K562 (cell line): ENCODE data around the gene PNMA3. TPM values are rescaled to one million over a fixed set of nuclear protein-coding genes. Genes with fewer than 3 reads are reported as not detected.

Experiments
- ATAC-seq: fragments of 200-7000 bp; cut with Tn5 transposase; 3 replicates; pipeline ENCODE4 v1.9.1; 2020; ENCODE audit warnings: moderate library complexity
- Bru-seq: library from RNA; stranded (reverse); fragments of 400-500 nt; gene quantifications from one replicate; lab custom pipeline; 2021; lab: Mats Ljungman, UMichigan
- BruChase-seq, 2 experiments: library from RNA; stranded (reverse); fragments of 400-500 nt; gene quantifications; one replicate each; lab custom pipeline; 2021; lab: Mats Ljungman, UMichigan
- BruUV-seq: library from RNA; stranded (reverse); fragments of 400-500 nt; replicated peaks from 2 replicates; lab custom pipeline; 2021; lab: Mats Ljungman, UMichigan
- CTCF ChIA-PET: fragments of 300-600 bp; formaldehyde crosslinking; extraction: SDS; loops from one replicate; lab custom pipeline; 2021; ENCODE audit warnings: low intra/inter-chr PET ratio; lab: Yijun Ruan, JAX
- POLR2A ChIA-PET: fragments of 300-600, 350-650 bp; sonication (Branson Sonifier 250); formaldehyde crosslinking; extraction: SDS; loops from one replicate; lab custom pipeline; 2021; ENCODE audit warnings: antibody characterized with exemption, inconsistent platforms; lab: Yijun Ruan, JAX
- DNase-seq, 4 experiments: peaks; one replicate each; pipeline versions ENCODE4 v3.0.0 to v3.0.0-alpha.2; 2011 to 2018; ENCODE audit warnings: low spot score in 3 of 4, mixed read lengths in 3 of 4; ENCODE audit errors: extremely low read depth in 1 of 4
- FAIRE-seq: peaks from 2 replicates; lab custom pipeline; 2011; peaks lifted over from hg19 to GRCh38; lab: Jason Lieb, UNC
- H2AFZ ChIP-seq: 2 replicates; pipeline ENCODE4 v1.6.0; 2011; ENCODE audit warnings: low read depth, low read length, control low read depth, inconsistent platforms
- H3K27ac ChIP-seq: fragments of 200-600 bp; 3 replicates; pipeline ENCODE4 v1.8.0; 2011; ENCODE audit warnings: low read depth, mild to moderate bottlenecking, control low read depth, inconsistent platforms, low read length, moderate library complexity, mixed read lengths; ENCODE audit errors: extremely low read depth
- H3K27me3 ChIP-seq, 2 experiments: fragments of 300-600 bp in 1 of 2; 2 replicates in 1 of 2; 3 replicates in 1 of 2; pipeline versions ENCODE4 v1.6.0 to v1.8.0; 2011; ENCODE audit warnings: inconsistent platforms in 2 of 2, low read length in 2 of 2, mild to moderate bottlenecking in 1 of 2, mixed read lengths in 1 of 2, moderate library complexity in 1 of 2; ENCODE audit not compliant: control insufficient read depth in 2 of 2, insufficient read depth in 2 of 2
- H3K36me3 ChIP-seq: fragments of 300-600 bp; 3 replicates; pipeline ENCODE4 v1.8.0; 2011; ENCODE audit warnings: mild to moderate bottlenecking, low read length, inconsistent platforms; ENCODE audit not compliant: control insufficient read depth, insufficient read depth
- H3K4me1 ChIP-seq, 2 experiments: fragments of 200-600 bp in 1 of 2; replicated peaks in 1 of 2; 2 replicates in 1 of 2; 3 replicates in 1 of 2; pipeline versions ENCODE4 v1.5.1 to v1.8.0; 2011; ENCODE audit warnings: inconsistent platforms in 2 of 2, low read length in 2 of 2, mild to moderate bottlenecking in 1 of 2, mixed read lengths in 1 of 2, moderate library complexity in 1 of 2; ENCODE audit not compliant: control insufficient read depth in 2 of 2, insufficient read depth in 2 of 2
- H3K4me2 ChIP-seq: 2 replicates; pipeline ENCODE4 v1.6.1; 2011; ENCODE audit warnings: low read length, control low read depth, inconsistent platforms, mixed read lengths; ENCODE audit not compliant: insufficient read depth
- H3K4me3 ChIP-seq: fragments of 200-600 bp; sonication (generic), shearing (Covaris generic); 2 replicates; pipeline ENCODE4 v1.5.1; 2016; ENCODE audit warnings: control low read depth, inconsistent platforms
- H3K79me2 ChIP-seq: fragments of 200-600 bp; 3 replicates; pipeline ENCODE4 v1.8.0; 2011; ENCODE audit warnings: low read length, inconsistent platforms; ENCODE audit not compliant: control insufficient read depth, insufficient read depth
- H3K9ac ChIP-seq, 2 experiments: 2 replicates each; pipeline versions ENCODE4 v1.6.0 to v1.6.1; 2011; ENCODE audit warnings: low read depth in 2 of 2, low read length in 2 of 2, control low read depth in 1 of 2, inconsistent platforms in 1 of 2, mild to moderate bottlenecking in 1 of 2, mixed read lengths in 1 of 2; ENCODE audit not compliant: insufficient read depth in 1 of 2
- H3K9me1 ChIP-seq: one replicate; pipeline ENCODE4 v1.6.0; 2011; ENCODE audit warnings: inconsistent platforms, mild to moderate bottlenecking, low read length, moderate library complexity; ENCODE audit not compliant: control insufficient read depth, insufficient read depth
- H3K9me3 ChIP-seq: replicated peaks from 2 replicates; pipeline ENCODE4 v1.5.1; 2011; ENCODE audit warnings: low read depth, low read length, inconsistent platforms; ENCODE audit not compliant: control insufficient read depth, insufficient read depth
- H4K20me1 ChIP-seq: replicated peaks from 2 replicates; pipeline ENCODE4 v1.6.1; 2011; ENCODE audit warnings: low read length, inconsistent platforms, mixed read lengths; ENCODE audit not compliant: control insufficient read depth, insufficient read depth
- FOXP1 ChIP-seq: sonication (generic); formaldehyde crosslinking; IDR thresholded peaks from 2 replicates; pipeline ENCODE4 v1.8.0; 2022; ENCODE audit warnings: mild to moderate bottlenecking, missing genetic modification reagents
- NRF1 ChIP-seq, 2 experiments: fragments of 450-650 bp; IDR thresholded peaks in 1 of 2; conservative IDR thresholded peaks in 1 of 2; 2 replicates each; pipeline ENCODE4 v1.6.1; 2014; ENCODE audit warnings: mild to moderate bottlenecking in 2 of 2
- POLR2H ChIP-seq: IDR thresholded peaks from 2 replicates; pipeline ENCODE4 v1.6.1; 2016; ENCODE audit warnings: missing genetic modification characterization, low read depth, mild to moderate bottlenecking, control low read depth, missing compliant biosample characterization, moderate library complexity
- SNIP1 ChIP-seq: fragments of 450-650 bp; IDR thresholded peaks from 2 replicates; pipeline ENCODE4 v1.7.1; 2017; ENCODE audit warnings: low read depth, mild to moderate bottlenecking
- ZNF143 ChIP-seq: sonication (generic); formaldehyde crosslinking; IDR thresholded peaks from 2 replicates; pipeline ENCODE4 v1.9.0; 2022; ENCODE audit warnings: mild to moderate bottlenecking, missing genetic modification reagents
- WGBS: fragments of 100-300 bp; shearing (Covaris generic); methylation state at CpG from one replicate; pipeline ENCODE4 v1.1.6; 2016; ENCODE audit warnings: low coverage, mixed read lengths; ENCODE audit not compliant: insufficient coverage; ENCODE audit errors: missing lambda C conversion rate; 5-methylcytosine and 5-hydroxymethylcytosine counted together
- in situ Hi-C: fragments of 300-500 bp; cut with MboI; formaldehyde crosslinking; loops from 4 replicates; pipeline ENCODE4 v1.15.0; 2018; ENCODE audit warnings: inconsistent platforms, mixed read lengths
- intact Hi-C: fragments of 100-400 bp; cut with micrococcal nuclease; formaldehyde crosslinking; loops from 2 replicates; pipeline ENCODE4 v1.14.2; 2022
- long read RNA-seq, 3 experiments: library from polyadenylated mRNA in 2 of 3; library from RNA in 1 of 3; unstranded in 2 of 3; stranded (forward) in 1 of 3; transcript quantifications; one replicate each; pipeline ENCODE4 v2.0.0, GENCODE V29; 2019 to 2022
- polyA minus RNA-seq, 3 experiments: library from RNA; depleted of rRNA, polyadenylated mRNA; stranded (reverse); fragments of >200 nt; gene quantifications; 2 replicates each; pipeline ENCODE4 v1.2.3, GENCODE V29; 2011
- polyA plus RNA-seq, 8 experiments: library from polyadenylated mRNA; depleted of rRNA in 4 of 8; stranded (reverse) in 5 of 8; unstranded in 3 of 8; fragments of >200 nt; fragmentation: Nextera tagmentation in 2 of 8; fragmentation: Illumina TruSeq in 1 of 8; extraction: Ambion mirVana in 2 of 8; extraction: Trizol in 1 of 8; gene quantifications; 2 replicates each; pipeline versions ENCODE4 v1.2.1 to v1.2.3, GENCODE V29; 2011 to 2014; ENCODE audit warnings: inconsistent platforms in 1 of 8, missing spikeins in 1 of 8
- total RNA-seq, 7 experiments: library from RNA; depleted of rRNA in 6 of 7; stranded (reverse); fragments of >200 nt in 6 of 7; fragmentation: Illumina TruSeq in 2 of 7; extraction: Trizol in 2 of 7; gene quantifications; 2 replicates each; pipeline versions ENCODE4 v1.2.1 to v1.2.3, GENCODE V29; 2011 to 2021; ENCODE audit warnings: low replicate concordance in 1 of 7
- TF ChIP-seq, protein P1 (sequence below), 2 experiments: fragments of 250-450 bp in 1 of 2; fragments of 450-650 bp in 1 of 2; sonication (Bioruptor Pico) in 1 of 2; IDR thresholded peaks; 2 replicates each; pipeline versions ENCODE4 v1.6.1 to v1.8.0; 2016 to 2021; ENCODE audit warnings: mild to moderate bottlenecking in 2 of 2, moderate library complexity in 2 of 2, missing compliant biosample characterization in 1 of 2, missing genetic modification characterization in 1 of 2
- TF ChIP-seq, protein P2 (sequence below): conservative IDR thresholded peaks from 2 replicates; pipeline ENCODE4 v1.6.1; 2011; ENCODE audit warnings: low read depth, mild to moderate bottlenecking, low read length; ENCODE audit not compliant: control insufficient read depth
- TF ChIP-seq, protein P3 (sequence below): fragments of 200-800 bp; sonication (Bioruptor generic); IDR thresholded peaks from 2 replicates; pipeline ENCODE4 v1.6.1; 2017; ENCODE audit warnings: missing genetic modification characterization, missing compliant biosample characterization

Gene PNMA3, protein sequence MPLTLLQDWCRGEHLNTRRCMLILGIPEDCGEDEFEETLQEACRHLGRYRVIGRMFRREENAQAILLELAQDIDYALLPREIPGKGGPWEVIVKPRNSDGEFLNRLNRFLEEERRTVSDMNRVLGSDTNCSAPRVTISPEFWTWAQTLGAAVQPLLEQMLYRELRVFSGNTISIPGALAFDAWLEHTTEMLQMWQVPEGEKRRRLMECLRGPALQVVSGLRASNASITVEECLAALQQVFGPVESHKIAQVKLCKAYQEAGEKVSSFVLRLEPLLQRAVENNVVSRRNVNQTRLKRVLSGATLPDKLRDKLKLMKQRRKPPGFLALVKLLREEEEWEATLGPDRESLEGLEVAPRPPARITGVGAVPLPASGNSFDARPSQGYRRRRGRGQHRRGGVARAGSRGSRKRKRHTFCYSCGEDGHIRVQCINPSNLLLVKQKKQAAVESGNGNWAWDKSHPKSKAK
- 0.76 and 0.88 TPM in 2 replicates for total RNA-seq (2011; cell fraction: chromatin; rRNA removed; ENCODE audit: low replicate concordance)
- total RNA-seq (2011; cell fraction: nucleolus; rRNA removed) = 0.26 and 0.50 TPM in 2 replicates
- 0.51 and 0.53 TPM in 2 replicates for total RNA-seq (2011; cell fraction: nucleoplasm; rRNA removed)
- total RNA-seq (2014; rRNA removed) (1.2 and 1.3 TPM in 2 replicates), total RNA-seq (2014; rRNA removed; fragmentation: Illumina TruSeq; extraction: Trizol) (0.64 and 0.65 TPM in 2 replicates), total RNA-seq (2015; rRNA removed; fragmentation: Illumina TruSeq; extraction: Trizol) (0.98 and 1.0 TPM in 2 replicates), total RNA-seq (2021) (1.2 and 1.3 TPM in 2 replicates), polyA plus RNA-seq (2011; rRNA removed) (0.39 and 0.45 TPM in 2 replicates), polyA plus RNA-seq (2014; fragmentation: Illumina TruSeq; extraction: Trizol) (0.92 and 1.2 TPM in 2 replicates), polyA plus RNA-seq (2014; fragmentation: Nextera tagmentation; extraction: Ambion mirVana) (under 1 TPM in 1 of 2 experiments, not detected in 1; 0.01 TPM), polyA plus RNA-seq (2014; rRNA removed) (0.63 and 1.5 TPM in 2 replicates), polyA minus RNA-seq (2011; rRNA and poly(A)+ RNA removed) (0.25 and 0.30 TPM in 2 replicates), Bru-seq, nascent RNA (percentile 41 among the genes with signal in this experiment), BruChase-seq, experiment 1, labeled RNA remaining after a 2-hour chase (percentile 44 among the genes with signal in this experiment), BruChase-seq, experiment 2, labeled RNA remaining after a 6-hour chase (percentile 42 among the genes with signal in this experiment)
- 0.35 and 0.43 TPM in 2 replicates for polyA plus RNA-seq (2011; cell fraction: cytosol; rRNA removed)
- polyA plus RNA-seq (2011; cell fraction: nucleus; rRNA removed) = 1.1 and 1.7 TPM in 2 replicates
- 1.0 and 4.7 TPM in 2 replicates for polyA plus RNA-seq (2012)
- not detected in 2 replicates for polyA minus RNA-seq (2011; cell fraction: cytosol; rRNA and poly(A)+ RNA removed)
- polyA minus RNA-seq (2011; cell fraction: nucleus; rRNA and poly(A)+ RNA removed) = 0.11 and 0.13 TPM in 2 replicates
- long read RNA-seq, experiment 1, partial matches to known transcripts = 1 of 4 reads
- long read RNA-seq, experiment 1, other reads (novel, unspliced or antisense) = 1 of 4 reads
- long read RNA-seq, experiment 2, partial matches to known transcripts = 1 of 2 reads
- long read RNA-seq, experiment 2, other reads (novel, unspliced or antisense) = 0 of 2 reads
- long read RNA-seq, experiment 3, partial matches to known transcripts = 0 of 1 reads
- long read RNA-seq, experiment 3, other reads (novel, unspliced or antisense) = 0 of 1 reads

DNA sequence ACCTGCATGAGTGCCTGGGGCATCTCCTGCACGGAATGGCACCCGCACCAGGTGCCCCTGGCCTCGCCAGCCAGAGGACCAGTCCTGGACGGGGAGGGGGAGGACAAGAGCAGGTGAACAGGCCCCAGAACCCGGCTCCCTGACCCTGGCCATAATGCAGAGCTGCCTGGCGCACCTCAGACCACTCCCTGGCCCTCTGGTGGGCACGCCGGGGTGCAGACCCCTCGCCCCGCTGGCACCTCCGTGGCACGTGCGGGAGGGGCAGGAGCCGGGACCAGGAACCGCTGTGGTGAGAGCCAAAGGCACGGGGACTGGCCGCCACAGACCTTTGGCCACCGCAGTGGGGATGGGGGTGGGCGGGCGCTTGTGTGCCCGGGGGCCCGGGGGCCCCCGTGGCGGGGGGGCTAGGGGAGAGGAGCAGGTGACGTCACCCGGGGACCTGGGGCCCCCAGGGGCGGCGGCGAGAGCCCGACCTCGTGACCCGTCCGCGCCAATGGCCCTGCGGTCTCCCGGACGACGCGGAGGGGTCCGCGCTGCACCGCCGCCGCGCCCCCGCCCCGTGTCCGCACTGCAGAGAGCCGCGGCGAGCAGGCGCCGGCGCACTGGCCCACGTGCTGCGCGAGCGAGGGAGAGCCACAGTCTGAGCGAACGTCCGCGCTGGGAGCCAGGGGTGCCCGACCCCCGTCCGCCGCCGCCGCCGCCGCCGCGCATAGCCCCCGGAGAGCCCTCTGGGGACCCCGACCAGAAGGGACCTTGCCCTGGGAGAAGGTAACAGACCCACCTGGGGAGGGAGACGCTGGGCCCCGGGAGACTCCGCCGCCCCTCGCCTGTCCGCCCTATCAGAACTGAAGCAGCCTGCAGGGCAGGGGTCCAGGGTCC is at the start of gene PNMA3:
Gene PNMA3 (plus strand): TSS at position 600 of the 879 bp plus-strand sequence. CDS start 586 bp downstream, outside the sequence.
- Histone ChIP-seq H3K9me1 (no peaks in the 10 kb centered on the region), H2AFZ (no peak within 1 kb of the TSS), H3K4me2 (no peak within 1 kb of the TSS), H3K36me3 (no peaks in the 10 kb centered on the region), H3K4me3 (no peak within 1 kb of the TSS), H3K79me2 (no peaks in the 10 kb centered on the region), H3K27me3 (no peaks in the 10 kb centered on the region), H4K20me1 (no peaks in the 10 kb centered on the region), H3K4me1 (peaks cover under 1 to 13% of the 10 kb centered on the region in 2 experiments; a peak in 3 of 5 replicates), H3K27ac (no peak within 1 kb of the TSS), H3K9ac (no peak within 1 kb of the TSS), H3K9me3 (no peaks in the 10 kb centered on the region)
- no peak for FAIRE-seq
- ATAC-seq = peak; percentile 64
- CTCF ChIA-PET = no interaction called here
- BruUV-seq = no TSS peak
- 59% methylated on average over 13 of the region's 80 CpGs for WGBS
- in situ Hi-C loops (no loop called here), intact Hi-C loops (no loop called here)
- peak in 3 of 4 experiments; percentile 15 to 36 (median 31) for DNase-seq
- POLR2A ChIA-PET = no interaction called here
- TF ChIP-seq ZNF143 = no peak
- no peak for TF ChIP-seq SNIP1
- no peak for TF ChIP-seq POLR2H (tag)
- TF ChIP-seq, protein P1, sequence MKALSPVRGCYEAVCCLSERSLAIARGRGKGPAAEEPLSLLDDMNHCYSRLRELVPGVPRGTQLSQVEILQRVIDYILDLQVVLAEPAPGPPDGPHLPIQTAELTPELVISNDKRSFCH (CRISPR knock-in tag; IDR thresholded peaks at IDR 0.05) = no peak
- TF ChIP-seq, protein P1 (tag; IDR thresholded peaks at IDR 0.05) = no peak
- TF ChIP-seq NRF1 (conservative IDR thresholded peaks at IDR 0.05 in 1 of 2, IDR thresholded peaks at IDR 0.05 in 1 of 2) = peak in 1 of 2 experiments; percentile 56; a peak in 2 of 4 replicates
- TF ChIP-seq, protein P2, sequence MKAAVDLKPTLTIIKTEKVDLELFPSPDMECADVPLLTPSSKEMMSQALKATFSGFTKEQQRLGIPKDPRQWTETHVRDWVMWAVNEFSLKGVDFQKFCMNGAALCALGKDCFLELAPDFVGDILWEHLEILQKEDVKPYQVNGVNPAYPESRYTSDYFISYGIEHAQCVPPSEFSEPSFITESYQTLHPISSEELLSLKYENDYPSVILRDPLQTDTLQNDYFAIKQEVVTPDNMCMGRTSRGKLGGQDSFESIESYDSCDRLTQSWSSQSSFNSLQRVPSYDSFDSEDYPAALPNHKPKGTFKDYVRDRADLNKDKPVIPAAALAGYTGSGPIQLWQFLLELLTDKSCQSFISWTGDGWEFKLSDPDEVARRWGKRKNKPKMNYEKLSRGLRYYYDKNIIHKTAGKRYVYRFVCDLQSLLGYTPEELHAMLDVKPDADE = no peak
- TF ChIP-seq, protein P3, sequence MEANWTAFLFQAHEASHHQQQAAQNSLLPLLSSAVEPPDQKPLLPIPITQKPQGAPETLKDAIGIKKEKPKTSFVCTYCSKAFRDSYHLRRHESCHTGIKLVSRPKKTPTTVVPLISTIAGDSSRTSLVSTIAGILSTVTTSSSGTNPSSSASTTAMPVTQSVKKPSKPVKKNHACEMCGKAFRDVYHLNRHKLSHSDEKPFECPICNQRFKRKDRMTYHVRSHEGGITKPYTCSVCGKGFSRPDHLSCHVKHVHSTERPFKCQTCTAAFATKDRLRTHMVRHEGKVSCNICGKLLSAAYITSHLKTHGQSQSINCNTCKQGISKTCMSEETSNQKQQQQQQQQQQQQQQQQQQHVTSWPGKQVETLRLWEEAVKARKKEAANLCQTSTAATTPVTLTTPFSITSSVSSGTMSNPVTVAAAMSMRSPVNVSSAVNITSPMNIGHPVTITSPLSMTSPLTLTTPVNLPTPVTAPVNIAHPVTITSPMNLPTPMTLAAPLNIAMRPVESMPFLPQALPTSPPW (CRISPR knock-in tag) = peak; percentile 53
- no peak for TF ChIP-seq FOXP1 (CRISPR knock-in tag)
